ENCODE data around the gene ZBTB24. TPM values are rescaled to one million over a fixed set of nuclear protein-coding genes. Genes with fewer than 3 reads are reported as not detected.

The ZBTB24 gene
- total and polyA plus RNA-seq, 4 donors = 1.2 to 3.9 (median 2.2) TPM

DNA sequence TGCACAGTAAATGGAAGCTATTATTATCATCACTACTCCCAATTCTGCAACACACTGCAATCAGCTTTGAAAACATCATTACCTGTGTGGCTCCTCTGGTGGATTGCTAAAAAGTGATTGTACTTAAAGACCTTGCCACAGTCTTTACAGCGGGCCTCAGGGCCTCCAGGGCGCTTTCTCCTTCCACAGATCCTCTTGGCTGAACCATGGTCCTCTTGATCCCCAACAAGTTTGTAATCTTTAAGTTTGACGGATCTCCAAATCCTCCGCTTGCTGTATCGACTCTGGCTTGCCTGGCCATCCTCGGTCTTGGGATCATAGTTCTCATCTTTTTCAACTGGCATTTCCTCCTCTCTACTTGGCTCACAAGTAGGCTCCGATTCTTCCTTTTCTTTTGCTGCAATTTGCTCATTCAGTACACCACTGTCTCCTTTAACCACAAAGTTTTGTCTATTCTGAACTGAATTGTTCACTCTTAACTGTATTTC is 2.0 kb downstream of the ZBTB24 start:
- TF ChIP-seq, protein P1, sequence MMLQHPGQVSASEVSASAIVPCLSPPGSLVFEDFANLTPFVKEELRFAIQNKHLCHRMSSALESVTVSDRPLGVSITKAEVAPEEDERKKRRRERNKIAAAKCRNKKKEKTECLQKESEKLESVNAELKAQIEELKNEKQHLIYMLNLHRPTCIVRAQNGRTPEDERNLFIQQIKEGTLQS (IDR thresholded peaks at IDR 0.05) = no peak
- TF ChIP-seq, protein P2, sequence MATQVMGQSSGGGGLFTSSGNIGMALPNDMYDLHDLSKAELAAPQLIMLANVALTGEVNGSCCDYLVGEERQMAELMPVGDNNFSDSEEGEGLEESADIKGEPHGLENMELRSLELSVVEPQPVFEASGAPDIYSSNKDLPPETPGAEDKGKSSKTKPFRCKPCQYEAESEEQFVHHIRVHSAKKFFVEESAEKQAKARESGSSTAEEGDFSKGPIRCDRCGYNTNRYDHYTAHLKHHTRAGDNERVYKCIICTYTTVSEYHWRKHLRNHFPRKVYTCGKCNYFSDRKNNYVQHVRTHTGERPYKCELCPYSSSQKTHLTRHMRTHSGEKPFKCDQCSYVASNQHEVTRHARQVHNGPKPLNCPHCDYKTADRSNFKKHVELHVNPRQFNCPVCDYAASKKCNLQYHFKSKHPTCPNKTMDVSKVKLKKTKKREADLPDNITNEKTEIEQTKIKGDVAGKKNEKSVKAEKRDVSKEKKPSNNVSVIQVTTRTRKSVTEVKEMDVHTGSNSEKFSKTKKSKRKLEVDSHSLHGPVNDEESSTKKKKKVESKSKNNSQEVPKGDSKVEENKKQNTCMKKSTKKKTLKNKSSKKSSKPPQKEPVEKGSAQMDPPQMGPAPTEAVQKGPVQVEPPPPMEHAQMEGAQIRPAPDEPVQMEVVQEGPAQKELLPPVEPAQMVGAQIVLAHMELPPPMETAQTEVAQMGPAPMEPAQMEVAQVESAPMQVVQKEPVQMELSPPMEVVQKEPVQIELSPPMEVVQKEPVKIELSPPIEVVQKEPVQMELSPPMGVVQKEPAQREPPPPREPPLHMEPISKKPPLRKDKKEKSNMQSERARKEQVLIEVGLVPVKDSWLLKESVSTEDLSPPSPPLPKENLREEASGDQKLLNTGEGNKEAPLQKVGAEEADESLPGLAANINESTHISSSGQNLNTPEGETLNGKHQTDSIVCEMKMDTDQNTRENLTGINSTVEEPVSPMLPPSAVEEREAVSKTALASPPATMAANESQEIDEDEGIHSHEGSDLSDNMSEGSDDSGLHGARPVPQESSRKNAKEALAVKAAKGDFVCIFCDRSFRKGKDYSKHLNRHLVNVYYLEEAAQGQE (IDR thresholded peaks at IDR 0.05) = no peak
- no peak for TF ChIP-seq FOXA1 (IDR thresholded peaks at IDR 0.05)
- TF ChIP-seq, protein P3, sequence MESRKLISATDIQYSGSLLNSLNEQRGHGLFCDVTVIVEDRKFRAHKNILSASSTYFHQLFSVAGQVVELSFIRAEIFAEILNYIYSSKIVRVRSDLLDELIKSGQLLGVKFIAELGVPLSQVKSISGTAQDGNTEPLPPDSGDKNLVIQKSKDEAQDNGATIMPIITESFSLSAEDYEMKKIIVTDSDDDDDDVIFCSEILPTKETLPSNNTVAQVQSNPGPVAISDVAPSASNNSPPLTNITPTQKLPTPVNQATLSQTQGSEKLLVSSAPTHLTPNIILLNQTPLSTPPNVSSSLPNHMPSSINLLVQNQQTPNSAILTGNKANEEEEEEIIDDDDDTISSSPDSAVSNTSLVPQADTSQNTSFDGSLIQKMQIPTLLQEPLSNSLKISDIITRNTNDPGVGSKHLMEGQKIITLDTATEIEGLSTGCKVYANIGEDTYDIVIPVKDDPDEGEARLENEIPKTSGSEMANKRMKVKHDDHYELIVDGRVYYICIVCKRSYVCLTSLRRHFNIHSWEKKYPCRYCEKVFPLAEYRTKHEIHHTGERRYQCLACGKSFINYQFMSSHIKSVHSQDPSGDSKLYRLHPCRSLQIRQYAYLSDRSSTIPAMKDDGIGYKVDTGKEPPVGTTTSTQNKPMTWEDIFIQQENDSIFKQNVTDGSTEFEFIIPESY (IDR thresholded peaks at IDR 0.05) = no peak
- TF ChIP-seq EGR1 (IDR thresholded peaks at IDR 0.05; ENCODE audit: low read depth in 2 of 2) = no peak
- no peak for TF ChIP-seq NR2F2 (IDR thresholded peaks at IDR 0.05)
- no peak for TF ChIP-seq YY1 (IDR thresholded peaks at IDR 0.05)
- TF ChIP-seq, protein P4, sequence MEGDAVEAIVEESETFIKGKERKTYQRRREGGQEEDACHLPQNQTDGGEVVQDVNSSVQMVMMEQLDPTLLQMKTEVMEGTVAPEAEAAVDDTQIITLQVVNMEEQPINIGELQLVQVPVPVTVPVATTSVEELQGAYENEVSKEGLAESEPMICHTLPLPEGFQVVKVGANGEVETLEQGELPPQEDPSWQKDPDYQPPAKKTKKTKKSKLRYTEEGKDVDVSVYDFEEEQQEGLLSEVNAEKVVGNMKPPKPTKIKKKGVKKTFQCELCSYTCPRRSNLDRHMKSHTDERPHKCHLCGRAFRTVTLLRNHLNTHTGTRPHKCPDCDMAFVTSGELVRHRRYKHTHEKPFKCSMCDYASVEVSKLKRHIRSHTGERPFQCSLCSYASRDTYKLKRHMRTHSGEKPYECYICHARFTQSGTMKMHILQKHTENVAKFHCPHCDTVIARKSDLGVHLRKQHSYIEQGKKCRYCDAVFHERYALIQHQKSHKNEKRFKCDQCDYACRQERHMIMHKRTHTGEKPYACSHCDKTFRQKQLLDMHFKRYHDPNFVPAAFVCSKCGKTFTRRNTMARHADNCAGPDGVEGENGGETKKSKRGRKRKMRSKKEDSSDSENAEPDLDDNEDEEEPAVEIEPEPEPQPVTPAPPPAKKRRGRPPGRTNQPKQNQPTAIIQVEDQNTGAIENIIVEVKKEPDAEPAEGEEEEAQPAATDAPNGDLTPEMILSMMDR (IDR thresholded peaks at IDR 0.05; ENCODE audit: low read depth, low read length, missing input control) = no peak
- no peak for TF ChIP-seq SP1 (IDR thresholded peaks at IDR 0.05)
- TF ChIP-seq GABPA (IDR thresholded peaks at IDR 0.05 in 1 of 2, conservative IDR thresholded peaks at IDR 0.05 in 1 of 2) = no peak
- TF ChIP-seq HNF4G (IDR thresholded peaks at IDR 0.05) = no peak
- no peak for TF ChIP-seq RXRA (IDR thresholded peaks at IDR 0.05)
- WGBS = 97% methylated on average over 7 of the region's 7 CpGs
- Histone ChIP-seq H3K9me3 (ENCODE audit: control insufficient read depth in 4 of 4, low read length in 3 of 4) (no peaks in the 10 kb centered on the region), H3K36me3 (ENCODE audit: control insufficient read depth in 4 of 4, insufficient read depth in 3 of 4, low read depth in 1 of 4, low read length in 3 of 4) (peaks cover 0 to 9% (median 2%) of the 10 kb centered on the region in 4 donors), H3K27me3 (ENCODE audit: control insufficient read depth in 4 of 4, insufficient read depth in 4 of 4, low read length in 3 of 4) (no peaks in the 10 kb centered on the region), H3K4me3 (ENCODE audit: low read depth in 1 of 3, low read length in 3 of 3) (no peak overlapping the region), H3K4me1 (ENCODE audit: control insufficient read depth in 4 of 4, insufficient read depth in 4 of 4, low read length in 3 of 4) (peaks cover 0 to 18% (median 5%) of the 10 kb centered on the region in 4 donors), H3K27ac (ENCODE audit: low read depth in 1 of 2, low read length in 2 of 2) (no peak overlapping the region), H3K9ac (ENCODE audit: low read depth in 1 of 2, low read length in 2 of 2) (no peak overlapping the region)
- no peak for DNase-seq (ENCODE audit: low spot score)

DNA sequence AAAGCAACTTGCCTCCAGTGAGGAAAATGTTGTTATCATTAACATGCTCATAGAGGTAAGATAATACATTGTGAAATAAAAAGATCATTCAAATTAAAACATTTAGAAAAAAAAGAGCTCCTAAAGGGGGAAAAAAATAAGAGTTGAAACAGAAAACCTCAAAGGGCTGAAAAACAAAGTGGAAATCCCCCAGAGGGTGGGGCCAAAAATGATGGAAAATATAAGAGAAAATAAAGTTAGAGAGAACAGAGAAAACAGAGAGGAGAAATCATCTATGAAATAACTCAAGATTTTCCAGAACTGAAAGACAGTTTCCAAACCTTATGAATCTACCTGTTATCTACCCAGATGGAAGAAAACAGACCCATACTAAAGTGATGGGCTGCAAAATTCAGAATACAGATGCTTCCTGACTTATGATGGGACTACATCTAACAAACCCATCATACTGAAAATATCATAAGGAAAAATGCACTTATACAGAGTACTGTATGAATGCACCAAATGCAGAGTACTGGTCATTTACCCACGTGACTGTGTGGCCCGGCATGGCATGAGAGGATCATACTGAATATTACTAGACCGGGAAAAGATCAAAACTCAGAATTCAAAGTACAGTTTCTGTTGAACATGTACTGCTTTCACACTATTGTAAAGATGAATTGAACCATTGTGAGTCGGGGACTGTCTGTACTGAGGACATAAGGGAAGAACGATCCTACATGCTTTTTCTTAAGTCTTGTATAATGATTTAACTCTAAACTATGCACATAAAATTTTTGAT is 4.0 kb downstream of the ZBTB24 start:
- 87% methylated on average over 5 of the region's 5 CpGs for WGBS
- H3K36me3 ChIP-seq (ENCODE audit: control insufficient read depth in 4 of 4, insufficient read depth in 3 of 4, low read depth in 1 of 4, low read length in 3 of 4) = peaks cover 2 to 12% (median 5%) of the 10 kb centered on the region in 4 donors
- peaks cover 0 to 24% (median 7%) of the 10 kb centered on the region in 4 donors for H3K4me1 ChIP-seq (ENCODE audit: control insufficient read depth in 4 of 4, insufficient read depth in 4 of 4, low read length in 3 of 4)
- DNase-seq (ENCODE audit: low spot score) = no peak
- no peak overlapping the region for H3K27ac ChIP-seq (ENCODE audit: low read depth in 1 of 2, low read length in 2 of 2)
- H3K27me3 ChIP-seq (ENCODE audit: control insufficient read depth in 4 of 4, insufficient read depth in 4 of 4, low read length in 3 of 4) = no peaks in the 10 kb centered on the region
- no peak overlapping the region for H3K4me3 ChIP-seq (ENCODE audit: low read depth in 1 of 3, low read length in 3 of 3)
- H3K9me3 ChIP-seq (ENCODE audit: control insufficient read depth in 4 of 4, low read length in 3 of 4) = no peaks in the 10 kb centered on the region
- H3K9ac ChIP-seq (ENCODE audit: low read depth in 1 of 2, low read length in 2 of 2) = no peak overlapping the region
- no peak for TF ChIP-seq RAD21 (IDR thresholded peaks at IDR 0.05)
- TF ChIP-seq RXRA (IDR thresholded peaks at IDR 0.05) = no peak
- TF ChIP-seq, protein P2 (IDR thresholded peaks at IDR 0.05) = no peak
- TF ChIP-seq, protein P4 (IDR thresholded peaks at IDR 0.05; ENCODE audit: low read depth, low read length, missing input control) = no peak
- TF ChIP-seq FOXA1 (IDR thresholded peaks at IDR 0.05) = no peak
- no peak for TF ChIP-seq YY1 (IDR thresholded peaks at IDR 0.05)
- TF ChIP-seq JUND (IDR thresholded peaks at IDR 0.05) = no peak
- TF ChIP-seq TAF1 (conservative IDR thresholded peaks at IDR 0.05) = no peak
- TF ChIP-seq, protein P5, sequence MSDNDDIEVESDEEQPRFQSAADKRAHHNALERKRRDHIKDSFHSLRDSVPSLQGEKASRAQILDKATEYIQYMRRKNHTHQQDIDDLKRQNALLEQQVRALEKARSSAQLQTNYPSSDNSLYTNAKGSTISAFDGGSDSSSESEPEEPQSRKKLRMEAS (IDR thresholded peaks at IDR 0.05) = no peak
